ENCODE measurements around the gene BIRC7. TPM values are rescaled to one million over a fixed set of nuclear protein-coding genes. Genes with fewer than 3 reads are reported as not detected.
A peak's percentile ranks its signal among the peaks of the same experiment; 100 is the strongest.

Gene BIRC7
- not detected for total RNA-seq

- ATAC-seq (no peak), DNase-seq (ENCODE audit: low spot score) (no peak)
Observed at GRCh38 chr20:63235399-63235983, at the start of gene BIRC7. Gene BIRC7, plus strand, starts transcription at chr20:63235905. Its CDS starts 192 bp downstream, at chr20:63236097.

GRCh38 chr20:63186084-63186483 is 49.6 kb upstream of the BIRC7 start:
- ATAC-seq, result no peak
- no peak for DNase-seq (ENCODE audit: low spot score)

- ATAC-seq, result no peak
Observed at GRCh38 chr20:63186528-63187316, 49.0 kb upstream of the BIRC7 start.

GRCh38 chr20:63187338-63188158 is 48.2 kb upstream of the BIRC7 start:
- no peak for DNase-seq (ENCODE audit: low spot score)

More at GRCh38 chr20:63186528-63187316, 49.0 kb upstream of the BIRC7 start:
- no peak for DNase-seq (ENCODE audit: low spot score)

GRCh38 chr20:63188159-63188442 is 47.6 kb upstream of the BIRC7 start:
- DNase-seq (ENCODE audit: low spot score) (no peak), ATAC-seq (no peak)

More at GRCh38 chr20:63187338-63188158, 48.2 kb upstream of the BIRC7 start:
- ATAC-seq, result no peak

GRCh38 chr20:63188641-63189321 is 46.9 kb upstream of the BIRC7 start:
- ATAC-seq, result no peak
- DNase-seq (ENCODE audit: low spot score), result no peak

- no peak for ATAC-seq
- DNase-seq (ENCODE audit: low spot score), result no peak
Observed at GRCh38 chr20:63189322-63189642, 46.4 kb upstream of the BIRC7 start.

GRCh38 chr20:63189846-63190559 is 45.7 kb upstream of the BIRC7 start:
- no peak for ATAC-seq
- no peak for DNase-seq (ENCODE audit: low spot score)

- DNase-seq (ENCODE audit: low spot score) (no peak), ATAC-seq (no peak)
Observed at GRCh38 chr20:63190828-63191227, 44.9 kb upstream of the BIRC7 start.

GRCh38 chr20:63191400-63191799 is 44.3 kb upstream of the BIRC7 start:
- peak; percentile 15 for ATAC-seq
- DNase-seq (ENCODE audit: low spot score), result no peak

GRCh38 chr20:63192721-63193120 is 43.0 kb upstream of the BIRC7 start:
- ATAC-seq, result no peak

GRCh38 chr20:63194007-63194796 is 41.5 kb upstream of the BIRC7 start:
- no peak for ATAC-seq

More at GRCh38 chr20:63192721-63193120, 43.0 kb upstream of the BIRC7 start:
- no peak for DNase-seq (ENCODE audit: low spot score)

GRCh38 chr20:63194797-63195173 is 40.9 kb upstream of the BIRC7 start:
- ATAC-seq (no peak), DNase-seq (ENCODE audit: low spot score) (no peak)

More at GRCh38 chr20:63194007-63194796, 41.5 kb upstream of the BIRC7 start:
- DNase-seq (ENCODE audit: low spot score), result no peak

- no peak for DNase-seq (ENCODE audit: low spot score)
Observed at GRCh38 chr20:63196768-63197470, 38.8 kb upstream of the BIRC7 start.

GRCh38 chr20:63198606-63199005 is 37.1 kb upstream of the BIRC7 start:
- ATAC-seq (peak; percentile 31), DNase-seq (ENCODE audit: low spot score) (no peak)

More at GRCh38 chr20:63196768-63197470, 38.8 kb upstream of the BIRC7 start:
- no peak for ATAC-seq

- ATAC-seq, result no peak
- no peak for DNase-seq (ENCODE audit: low spot score)
Observed at GRCh38 chr20:63202021-63202420, 33.7 kb upstream of the BIRC7 start.

- no peak for DNase-seq (ENCODE audit: low spot score)
- no peak for ATAC-seq
Observed at GRCh38 chr20:63202811-63203526, 32.7 kb upstream of the BIRC7 start.

- DNase-seq (ENCODE audit: low spot score), result no peak
- no peak for ATAC-seq
Observed at GRCh38 chr20:63204362-63204761, 31.3 kb upstream of the BIRC7 start.

- no peak for ATAC-seq
- no peak for DNase-seq (ENCODE audit: low spot score)
Observed at GRCh38 chr20:63205896-63206295, 29.8 kb upstream of the BIRC7 start.
